HCT116 (cell line): ENCODE results near the gene BOD1L1. TPM values are rescaled to one million over a fixed set of nuclear protein-coding genes. Genes with fewer than 3 reads are reported as not detected.

Experiments used
- ATAC-seq: fragments of 200-7000 bp; cut with Tn5 transposase; 2 replicates; pipeline ENCODE4 v1.9.1; 2020; ENCODE audit warnings: mild to moderate bottlenecking, moderate library complexity
- BruUV-seq: library from RNA; stranded (reverse); fragments of 400-500 nt; replicated peaks from 2 replicates; lab custom pipeline; 2021; lab: Mats Ljungman, UMichigan
- CTCF ChIA-PET: fragments of 300-600 bp; sonication (Branson Sonifier 250); formaldehyde crosslinking; loops from one replicate; lab custom pipeline; 2021; ENCODE audit warnings: antibody characterized with exemption; lab: Charles Lee
- POLR2A ChIA-PET: fragments of 300-600, 350-600 bp; sonication (Branson Sonifier 250); formaldehyde crosslinking; loops from one replicate; lab custom pipeline; 2021; ENCODE audit warnings: antibody characterized with exemption; lab: Charles Lee
- RAD21 ChIA-PET, 2 experiments: fragments of 300-600 bp; sonication (Branson Sonifier 250); formaldehyde crosslinking; loops; one replicate each; lab custom pipeline; 2023; ENCODE audit warnings: low total read pairs in 2 of 2; ENCODE audit not compliant: uncharacterized antibody in 2 of 2, unreplicated experiment in 2 of 2, low non-redundant PET in 1 of 2; lab: Charles Lee
- DNase-seq: peaks from one replicate; pipeline ENCODE4 v3.0.0-alpha.2; 2010; ENCODE audit warnings: low read depth, low spot score
- H2AFZ ChIP-seq: fragments of 200-600 bp; shearing (Covaris generic), sonication (generic); 2 replicates; pipeline ENCODE4 v1.6.1; 2017; ENCODE audit warnings: low read depth, mixed run types, mixed read lengths, antibody characterized with exemption, low read length; ENCODE audit not compliant: poor library complexity, severe bottlenecking
- H3K27ac ChIP-seq: 2 replicates; pipeline ENCODE4 v1.5.1; 2012; ENCODE audit warnings: low read depth, low read length
- H3K27me3 ChIP-seq: fragments of 200-600 bp; sonication (generic); 2 replicates; pipeline ENCODE4 v1.6.1; 2016; ENCODE audit warnings: mixed run types, low read length, mixed read lengths; ENCODE audit not compliant: insufficient read depth
- H3K36me3 ChIP-seq, 2 experiments: fragments of 200-500 bp in 1 of 2; fragments of 200-600 bp in 1 of 2; sonication (Bioruptor generic) in 1 of 2; sonication (generic) in 1 of 2; 2 replicates each; pipeline versions ENCODE4 v1.5.1 to v1.6.1; 2014 to 2016; ENCODE audit warnings: low read length in 2 of 2, inconsistent platforms in 1 of 2, mixed read lengths in 1 of 2, mixed run types in 1 of 2; ENCODE audit not compliant: insufficient read depth in 2 of 2, control insufficient read depth in 1 of 2
- H3K4me1 ChIP-seq, 2 experiments: fragments of 200-600 bp in 1 of 2; sonication (generic) in 1 of 2; 2 replicates each; pipeline versions ENCODE4 v1.5.1 to v1.6.1; 2012 to 2017; ENCODE audit warnings: low read length in 2 of 2, inconsistent platforms in 1 of 2, mild to moderate bottlenecking in 1 of 2, mixed read lengths in 1 of 2, mixed run types in 1 of 2, moderate library complexity in 1 of 2; ENCODE audit not compliant: insufficient read depth in 2 of 2, control insufficient read depth in 1 of 2
- H3K4me2 ChIP-seq: fragments of 200-600 bp; sonication (generic); 2 replicates; pipeline ENCODE4 v1.6.1; 2017; ENCODE audit warnings: mixed run types, low read length, mixed read lengths
- H3K4me3 ChIP-seq, 2 experiments: fragments of 200-600 bp in 1 of 2; sonication (generic) in 1 of 2; replicated peaks in 1 of 2; 2 replicates each; pipeline ENCODE4 v1.5.1; 2011 to 2016; ENCODE audit warnings: low read length in 2 of 2, control low read depth in 1 of 2, low read depth in 1 of 2, mild to moderate bottlenecking in 1 of 2, mixed read lengths in 1 of 2, mixed run types in 1 of 2
- H3K79me2 ChIP-seq: fragments of 200-600 bp; sonication (generic); 2 replicates; pipeline ENCODE4 v1.6.1; 2017; ENCODE audit warnings: mild to moderate bottlenecking, mixed run types, low read length, moderate library complexity, mixed read lengths; ENCODE audit not compliant: insufficient read depth
- H3K9ac ChIP-seq: fragments of 200-600 bp; sonication (generic); 2 replicates; pipeline ENCODE4 v1.6.1; 2016; ENCODE audit warnings: low read length, mixed read lengths
- H3K9me2 ChIP-seq: fragments of 200-600 bp; sonication (generic), shearing (Covaris generic); 2 replicates; pipeline ENCODE4 v1.6.1; 2017; ENCODE audit warnings: mixed run types, mild to moderate bottlenecking, moderate library complexity; ENCODE audit not compliant: insufficient read depth
- H3K9me3 ChIP-seq, 2 experiments: fragments of 200-500 bp in 1 of 2; fragments of 200-600 bp in 1 of 2; sonication (Bioruptor generic) in 1 of 2; sonication (generic) in 1 of 2; 2 replicates each; pipeline ENCODE4 v1.6.1; 2014 to 2017; ENCODE audit warnings: low read length in 2 of 2, mixed read lengths in 2 of 2, inconsistent platforms in 1 of 2, low read depth in 1 of 2, mild to moderate bottlenecking in 1 of 2, mixed run types in 1 of 2, moderate library complexity in 1 of 2; ENCODE audit not compliant: control insufficient read depth in 1 of 2, insufficient read depth in 1 of 2
- H4K20me1 ChIP-seq: fragments of 200-600 bp; sonication (generic), shearing (Covaris generic); 2 replicates; pipeline ENCODE4 v1.6.1; 2017; ENCODE audit warnings: mixed run types, mild to moderate bottlenecking, moderate library complexity; ENCODE audit not compliant: insufficient read depth
- CEBPB ChIP-seq: IDR thresholded peaks from 2 replicates; pipeline ENCODE4 v1.6.1; 2012; ENCODE audit warnings: low read depth
- EZH2phosphoT487 ChIP-seq: fragments of 200-600 bp; IDR thresholded peaks from 2 replicates; pipeline ENCODE4 v1.6.1; 2018; ENCODE audit warnings: antibody characterized with exemption, borderline replicate concordance
- SIN3A ChIP-seq: IDR thresholded peaks from 2 replicates; pipeline ENCODE4 v1.6.1; 2012; ENCODE audit warnings: low read depth
- ZFX ChIP-seq: fragments of 450-650 bp; IDR thresholded peaks from 2 replicates; pipeline ENCODE4 v1.6.1; 2017
- intact Hi-C: fragments of 100-400 bp; cut with micrococcal nuclease; formaldehyde crosslinking; loops from 2 replicates; pipeline ENCODE4 v1.10.0; 2022
- total RNA-seq: library from RNA; stranded (reverse); gene quantifications from one replicate; pipeline ENCODE4 v1.2.1, GENCODE V29; 2021; ENCODE audit not compliant: unreplicated experiment
- TF ChIP-seq, protein P1 (sequence below): IDR thresholded peaks from 2 replicates; pipeline ENCODE4 v1.6.1; 2012

Gene BOD1L1
- total RNA-seq, 1 experiment from 2014 or later: 22.4 TPM

DNA sequence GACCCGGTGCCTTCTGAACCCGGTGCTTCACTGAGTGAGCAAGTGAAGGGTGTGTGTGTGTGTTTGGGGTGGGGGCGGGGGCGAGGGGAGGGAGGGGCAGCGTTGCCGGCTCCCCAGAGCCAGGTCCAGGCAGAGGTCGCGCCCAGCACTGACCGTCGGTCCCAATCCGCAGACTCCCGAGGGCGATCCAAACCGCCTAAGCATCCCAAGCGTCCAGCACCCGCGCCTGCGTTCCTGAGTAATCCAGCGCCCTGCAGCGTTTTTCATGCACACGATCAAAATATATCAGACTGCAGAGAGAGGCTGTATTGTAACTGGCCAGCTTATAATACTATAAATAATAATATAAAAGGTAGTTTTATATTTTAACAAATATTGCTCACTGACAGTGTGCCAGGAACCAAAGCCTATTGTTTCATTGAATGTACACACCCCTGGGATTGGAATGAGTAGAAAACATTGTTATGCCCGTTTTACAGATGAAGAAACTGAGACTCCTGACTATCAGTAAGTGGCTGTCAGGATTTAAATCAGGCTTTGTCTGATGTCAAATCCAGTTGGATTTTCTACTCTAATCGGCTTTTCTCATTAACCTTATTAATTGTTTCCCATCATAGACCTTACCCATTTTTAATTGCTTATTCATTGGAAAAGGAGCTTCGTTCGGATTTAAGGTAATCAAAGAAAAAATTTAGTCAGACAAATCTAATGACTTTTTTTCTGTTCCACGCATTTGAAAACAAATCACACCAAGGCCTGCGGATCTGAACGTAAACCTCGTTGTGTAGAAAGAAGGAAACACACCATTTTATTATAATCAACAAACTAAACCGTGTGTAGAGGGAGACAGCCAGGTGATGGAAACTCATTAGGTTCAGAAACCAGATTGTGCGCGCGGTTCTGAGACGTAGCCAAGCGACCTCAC lies 79.2 kb downstream of the BOD1L1 start:
- intact Hi-C loops: loop anchor here (1.0 to 10.0 kb wide), 3 partner anchors 144 to 704 kb away; no protein-coding TSS in a partner anchor
- H3K4me3 ChIP-seq: peak overlapping the region; percentile 43 to 59
- H3K27ac ChIP-seq: no peak overlapping the region
- TF ChIP-seq, protein P1, sequence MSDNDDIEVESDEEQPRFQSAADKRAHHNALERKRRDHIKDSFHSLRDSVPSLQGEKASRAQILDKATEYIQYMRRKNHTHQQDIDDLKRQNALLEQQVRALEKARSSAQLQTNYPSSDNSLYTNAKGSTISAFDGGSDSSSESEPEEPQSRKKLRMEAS: peak; percentile 23; the same call in 1 of the 2 replicates
- TF ChIP-seq SIN3A: no peak
- TF ChIP-seq, all 23 proteins: peak for 1
- Histone ChIP-seq H3K9ac (peak overlapping the region; percentile 38), H3K9me2 (no peaks in the 10 kb centered on the region), H3K9me3 (no peaks in the 10 kb centered on the region), H3K4me1 (peaks cover 10 to 33% of the 10 kb centered on the region in 2 experiments), H4K20me1 (no peaks in the 10 kb centered on the region), H3K79me2 (no peaks in the 10 kb centered on the region), H2AFZ (peak overlapping the region; percentile 76), H3K27me3 (no peaks in the 10 kb centered on the region), H3K4me2 (peak overlapping the region; percentile 96), H3K36me3 (no peaks in the 10 kb centered on the region)
- BruUV-seq: no TSS peak
- RAD21 ChIA-PET: interaction anchor here (0.6 to 1.6 kb wide), 3 partner anchors 106 to 696 kb away, joined by 3 to 5 read pairs (median 5); no protein-coding TSS in a partner anchor
- DNase-seq (no peak), ATAC-seq (peak; percentile 8; the same call in 1 of the 2 replicates)
- POLR2A ChIA-PET: no interaction called here
- CTCF ChIA-PET: interaction anchor here (0.6 to 1.7 kb wide), 3 partner anchors 143 to 703 kb away, joined by 3 to 10 read pairs (median 4); no protein-coding TSS in a partner anchor

DNA sequence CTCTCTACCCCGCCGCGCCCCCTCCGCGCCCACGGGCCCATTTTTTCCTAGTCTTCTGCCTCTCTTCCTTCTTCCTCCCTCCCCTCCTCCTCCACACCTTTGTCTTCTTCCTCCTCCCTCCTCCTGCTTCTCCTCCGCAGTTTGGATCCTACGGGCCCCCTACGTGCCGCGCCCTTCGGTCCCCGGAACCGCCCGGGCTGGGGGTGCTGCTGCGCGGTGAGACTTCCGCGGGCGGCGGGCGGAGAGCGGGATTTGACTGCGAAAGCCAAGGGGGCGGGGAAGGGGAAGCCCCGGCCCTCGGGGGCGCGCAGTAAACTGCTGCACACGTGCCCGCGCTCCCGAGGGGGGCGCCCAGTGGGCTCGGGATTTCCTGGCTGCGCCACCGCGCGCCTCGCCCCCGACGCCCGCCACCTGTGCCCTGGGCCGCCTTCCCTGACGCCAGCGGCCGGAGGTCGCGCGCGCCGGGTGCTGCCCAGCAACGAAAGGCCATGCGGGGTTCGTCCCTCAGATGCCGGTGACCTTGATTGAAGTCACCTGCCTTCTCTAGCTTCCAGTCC lies 80.0 kb downstream of the BOD1L1 start:
- intact Hi-C loops: loop anchor here (1.0 to 10.0 kb wide), 3 partner anchors 143 to 703 kb away; no protein-coding TSS in a partner anchor
- Histone ChIP-seq H3K79me2 (no peaks in the 10 kb centered on the region), H4K20me1 (no peaks in the 10 kb centered on the region), H3K27me3 (no peaks in the 10 kb centered on the region), H3K4me2 (peak overlapping the region; percentile 96), H2AFZ (peak overlapping the region; percentile 45), H3K4me3 (peak overlapping the region; percentile 43 to 59), H3K36me3 (no peaks in the 10 kb centered on the region), H3K4me1 (peaks cover 10 to 33% of the 10 kb centered on the region in 2 experiments), H3K9me2 (no peaks in the 10 kb centered on the region), H3K27ac (peak overlapping the region; percentile 17; the same call in 1 of the 2 replicates), H3K9ac (peak overlapping the region; percentile 38), H3K9me3 (no peaks in the 10 kb centered on the region)
- TF ChIP-seq ZFX (no peak), SIN3A (no peak), EZH2phosphoT487 (no peak), CEBPB (no peak)
- no TSS peak for BruUV-seq
- ChIA-PET CTCF (interaction anchor here (0.6 to 1.7 kb wide), 2 partner anchors 143 to 694 kb away, joined by 3 to 10 read pairs; no protein-coding TSS in a partner anchor), POLR2A (no interaction called here), RAD21 (interaction anchor here (0.6 to 1.6 kb wide), 3 partner anchors 107 to 695 kb away, joined by 3 to 5 read pairs (median 5); no protein-coding TSS in a partner anchor)
- DNase-seq (no peak), ATAC-seq (peak; percentile 11; the same call in 1 of the 2 replicates)
